MG63 (cell line): Measurements from ENCODE around the gene C1QTNF7. TPM values are rescaled to one million over a fixed set of nuclear protein-coding genes. Genes with fewer than 3 reads are reported as not detected.
A peak's percentile ranks its signal among the peaks of the same experiment; 100 is the strongest.

Experiments
- DNase-seq: peaks from one replicate; pipeline ENCODE4 v3.0.0-alpha.2; 2020
- H3K27me3 ChIP-seq: fragments of 250-450 bp; sonication (Bioruptor Pico); 2 replicates; pipeline ENCODE4 v1.5.1; 2020; ENCODE audit warnings: mild to moderate bottlenecking, moderate library complexity
- H3K36me3 ChIP-seq: fragments of 250-450 bp; sonication (Bioruptor Pico); 2 replicates; pipeline ENCODE4 v1.5.1; 2020; ENCODE audit warnings: mild to moderate bottlenecking, moderate library complexity
- H3K4me3 ChIP-seq: fragments of 250-450 bp; sonication (Bioruptor Pico); 2 replicates; pipeline ENCODE4 v1.5.1; 2020; ENCODE audit warnings: mild to moderate bottlenecking, moderate library complexity
- H3K9me3 ChIP-seq: fragments of 250-450 bp; sonication (Bioruptor Pico); 2 replicates; pipeline ENCODE4 v1.5.1; 2020; ENCODE audit warnings: mild to moderate bottlenecking, moderate library complexity
- total RNA-seq: library from RNA; depleted of rRNA; stranded (reverse); fragments of >200 nt; shearing (Covaris generic); gene quantifications from 2 replicates; pipeline ENCODE4 v1.2.3, GENCODE V29; 2014; ENCODE audit warnings: low replicate concordance; rRNA removed

C1QTNF7 gene, protein sequence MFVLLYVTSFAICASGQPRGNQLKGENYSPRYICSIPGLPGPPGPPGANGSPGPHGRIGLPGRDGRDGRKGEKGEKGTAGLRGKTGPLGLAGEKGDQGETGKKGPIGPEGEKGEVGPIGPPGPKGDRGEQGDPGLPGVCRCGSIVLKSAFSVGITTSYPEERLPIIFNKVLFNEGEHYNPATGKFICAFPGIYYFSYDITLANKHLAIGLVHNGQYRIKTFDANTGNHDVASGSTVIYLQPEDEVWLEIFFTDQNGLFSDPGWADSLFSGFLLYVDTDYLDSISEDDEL
- total RNA-seq = not detected in 2 replicates

- Histone ChIP-seq H3K27me3 (no peaks in the 10 kb centered on the region), H3K4me3 (no peak within 1 kb of the TSS), H3K36me3 (no peaks in the 10 kb centered on the region), H3K9me3 (no peaks in the 10 kb centered on the region)
- no peak for DNase-seq
Observed at GRCh38 chr4:15427701-15428100, at the start of gene C1QTNF7. TSS of gene C1QTNF7 (plus strand) at chr4:15428033. CDS start at chr4:15435744, 7,711 bp downstream.

- no peaks in the 10 kb centered on the region for H3K9me3 ChIP-seq
- no peak for DNase-seq
- H3K4me3 ChIP-seq = no peak overlapping the region
- no peaks in the 10 kb centered on the region for H3K36me3 ChIP-seq
- no peaks in the 10 kb centered on the region for H3K27me3 ChIP-seq
Observed at GRCh38 chr4:15378062-15378461, 49.8 kb upstream of the C1QTNF7 start.

DNA sequence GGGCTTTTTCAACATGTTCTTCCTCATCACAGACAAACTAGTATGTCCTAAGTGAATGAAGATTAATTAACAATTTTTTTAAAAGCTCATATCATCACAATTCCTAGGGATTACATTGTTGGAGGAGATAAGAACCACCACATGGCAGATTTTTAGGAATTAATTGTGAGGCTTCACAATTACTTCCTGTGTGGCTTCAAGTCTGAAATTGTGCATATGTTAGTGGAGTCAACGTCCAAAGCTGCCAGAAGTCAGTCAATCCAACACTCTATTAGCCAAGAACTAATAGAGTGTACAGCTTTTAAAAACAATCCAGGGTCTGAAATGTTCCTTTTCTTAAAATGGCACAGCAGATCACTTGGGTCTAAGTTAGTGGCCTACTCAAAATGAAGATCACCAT lies 49.3 kb upstream of the C1QTNF7 start:
- no peaks in the 10 kb centered on the region for H3K9me3 ChIP-seq
- no peaks in the 10 kb centered on the region for H3K27me3 ChIP-seq
- no peak for DNase-seq
- no peaks in the 10 kb centered on the region for H3K36me3 ChIP-seq
- H3K4me3 ChIP-seq = no peak overlapping the region

DNA sequence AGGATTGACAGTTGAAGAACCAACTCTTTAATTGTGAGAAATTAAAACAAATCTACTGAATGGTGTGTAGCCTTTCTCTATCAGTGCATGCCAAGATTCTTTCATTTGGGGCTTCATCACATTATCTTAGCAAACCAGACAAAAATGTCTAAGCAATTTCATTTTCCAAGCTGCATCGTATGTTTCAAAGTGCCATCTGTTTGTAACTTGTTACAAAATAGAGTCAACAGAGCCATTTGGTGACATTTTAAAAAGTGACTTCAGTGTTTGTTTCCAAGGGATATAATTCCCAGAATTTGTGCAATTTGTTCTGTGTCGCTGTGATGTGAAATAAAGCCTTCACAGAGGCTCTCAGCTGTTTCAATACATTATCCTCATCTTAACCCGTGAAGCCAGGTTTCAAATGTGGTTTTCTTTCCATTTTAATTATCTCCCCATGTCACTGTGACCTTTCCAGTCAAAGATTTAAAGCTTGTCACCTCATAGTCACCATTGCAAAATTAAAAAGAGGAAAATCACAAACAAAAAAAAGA lies 46.0 kb upstream of the C1QTNF7 start:
- Histone ChIP-seq H3K27me3 (no peaks in the 10 kb centered on the region), H3K9me3 (no peaks in the 10 kb centered on the region), H3K4me3 (no peak overlapping the region), H3K36me3 (no peaks in the 10 kb centered on the region)
- DNase-seq = no peak

- no peaks in the 10 kb centered on the region for H3K27me3 ChIP-seq
- no peaks in the 10 kb centered on the region for H3K9me3 ChIP-seq
- DNase-seq = no peak
- H3K36me3 ChIP-seq = no peaks in the 10 kb centered on the region
- no peak overlapping the region for H3K4me3 ChIP-seq
Observed at GRCh38 chr4:15382669-15383273, 45.1 kb upstream of the C1QTNF7 start.

DNA sequence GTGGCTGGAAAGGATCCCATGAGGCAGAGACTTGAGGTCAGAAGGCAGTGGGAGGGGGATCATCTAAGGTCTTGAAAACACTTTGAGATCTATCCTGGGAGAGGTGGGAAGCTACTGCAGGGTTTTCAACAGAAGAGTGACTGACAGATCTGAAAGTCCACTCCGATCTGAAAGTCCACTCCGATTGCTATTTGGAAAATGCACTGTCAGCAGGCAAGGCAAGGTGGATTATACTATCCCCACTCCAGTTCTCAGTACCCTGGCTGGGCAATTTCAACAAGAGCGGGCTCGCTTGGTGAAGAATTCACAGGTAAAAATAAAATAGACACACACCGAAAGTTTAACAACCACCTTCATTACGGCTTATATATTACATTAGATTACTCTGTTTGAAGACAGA lies 42.3 kb upstream of the C1QTNF7 start:
- Histone ChIP-seq H3K9me3 (no peaks in the 10 kb centered on the region), H3K27me3 (no peaks in the 10 kb centered on the region), H3K36me3 (no peaks in the 10 kb centered on the region), H3K4me3 (no peak overlapping the region)
- no peak for DNase-seq

- no peaks in the 10 kb centered on the region for H3K9me3 ChIP-seq
- no peak overlapping the region for H3K4me3 ChIP-seq
- no peak for DNase-seq
- no peaks in the 10 kb centered on the region for H3K36me3 ChIP-seq
- H3K27me3 ChIP-seq = no peaks in the 10 kb centered on the region
Observed at GRCh38 chr4:15385928-15386327, 41.9 kb upstream of the C1QTNF7 start.

DNA sequence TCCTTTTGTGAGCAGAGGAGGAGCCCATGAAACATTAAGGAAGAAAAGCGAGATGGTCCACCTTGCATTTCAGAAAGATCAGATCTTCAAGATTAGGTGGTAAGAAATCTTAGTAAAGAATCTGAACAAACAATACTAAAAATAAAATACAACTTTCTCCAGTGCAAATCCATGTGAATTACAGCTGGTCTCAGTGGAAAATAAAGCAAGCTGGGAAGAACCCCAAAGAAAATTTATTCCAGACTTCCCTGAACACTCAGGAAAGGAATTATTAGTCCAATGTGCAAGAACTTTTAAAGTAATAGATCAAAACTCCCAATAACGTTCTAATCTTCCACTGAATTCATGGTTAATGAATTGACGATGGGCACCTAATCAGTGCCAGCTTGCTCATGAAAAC lies 37.3 kb upstream of the C1QTNF7 start:
- no peak overlapping the region for H3K4me3 ChIP-seq

DNA sequence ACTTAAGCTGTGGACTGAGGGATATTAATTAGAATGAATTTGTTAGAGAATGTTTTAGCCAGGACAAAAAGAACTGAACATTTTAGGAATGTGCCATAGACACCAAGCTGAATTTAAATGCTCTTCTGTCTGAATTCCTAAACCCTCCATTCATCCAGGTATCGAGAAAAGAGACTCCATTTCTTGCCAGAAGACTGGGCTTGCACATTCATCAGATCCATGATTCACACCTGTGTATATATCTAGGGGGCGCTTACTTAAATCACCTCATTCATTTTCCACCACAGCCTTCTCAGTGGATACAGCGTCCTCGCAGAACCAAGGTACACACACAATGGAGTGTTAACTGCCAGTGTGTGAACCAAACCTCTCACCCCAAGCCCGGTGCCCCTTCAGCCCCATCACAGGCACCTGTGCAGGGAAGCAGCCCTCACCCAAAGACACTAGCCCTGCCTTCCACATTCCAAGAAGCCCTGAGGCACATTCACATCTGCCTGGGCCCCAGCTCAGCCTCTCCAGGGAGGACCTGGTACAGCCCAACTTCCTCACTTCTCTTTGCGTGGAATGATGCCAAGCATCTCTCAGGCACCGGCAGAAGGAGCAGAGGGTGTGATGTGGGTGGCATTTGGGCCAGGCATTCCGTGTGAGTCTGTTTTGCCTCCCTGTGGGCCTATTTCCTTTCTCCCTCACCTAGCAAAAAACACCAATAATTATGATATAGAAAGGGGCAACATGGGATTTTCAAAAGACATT lies 35.6 kb upstream of the C1QTNF7 start:
- Histone ChIP-seq H3K4me3 (no peak overlapping the region), H3K36me3 (no peaks in the 10 kb centered on the region), H3K9me3 (no peaks in the 10 kb centered on the region), H3K27me3 (no peaks in the 10 kb centered on the region)
- no peak for DNase-seq

More for the DNA sequence above, 37.3 kb upstream of the C1QTNF7 start:
- no peaks in the 10 kb centered on the region for H3K9me3 ChIP-seq
- H3K27me3 ChIP-seq = no peaks in the 10 kb centered on the region
- H3K36me3 ChIP-seq = no peaks in the 10 kb centered on the region
- no peak for DNase-seq

- Histone ChIP-seq H3K27me3 (no peaks in the 10 kb centered on the region), H3K36me3 (no peaks in the 10 kb centered on the region), H3K9me3 (0 out of 2 replicates have a peak, but pooled peaks cover 2% of the 10 kb centered on the region), H3K4me3 (no peak overlapping the region)
- no peak for DNase-seq
Observed at GRCh38 chr4:15395311-15395710, 32.5 kb upstream of the C1QTNF7 start.

GRCh38 chr4:15396157-15396800 lies 31.6 kb upstream of the C1QTNF7 start:
- 0 out of 2 replicates have a peak, but pooled peaks cover 2% of the 10 kb centered on the region for H3K9me3 ChIP-seq
- no peaks in the 10 kb centered on the region for H3K36me3 ChIP-seq
- no peaks in the 10 kb centered on the region for H3K27me3 ChIP-seq
- no peak overlapping the region for H3K4me3 ChIP-seq
- peak; percentile 20 for DNase-seq

- 0 out of 2 replicates have a peak, but pooled peaks cover 2% of the 10 kb centered on the region for H3K9me3 ChIP-seq
- DNase-seq = peak; percentile 45
- H3K27me3 ChIP-seq = no peaks in the 10 kb centered on the region
- no peaks in the 10 kb centered on the region for H3K36me3 ChIP-seq
- no peak overlapping the region for H3K4me3 ChIP-seq
Observed at GRCh38 chr4:15398001-15398400, 29.8 kb upstream of the C1QTNF7 start.

DNA sequence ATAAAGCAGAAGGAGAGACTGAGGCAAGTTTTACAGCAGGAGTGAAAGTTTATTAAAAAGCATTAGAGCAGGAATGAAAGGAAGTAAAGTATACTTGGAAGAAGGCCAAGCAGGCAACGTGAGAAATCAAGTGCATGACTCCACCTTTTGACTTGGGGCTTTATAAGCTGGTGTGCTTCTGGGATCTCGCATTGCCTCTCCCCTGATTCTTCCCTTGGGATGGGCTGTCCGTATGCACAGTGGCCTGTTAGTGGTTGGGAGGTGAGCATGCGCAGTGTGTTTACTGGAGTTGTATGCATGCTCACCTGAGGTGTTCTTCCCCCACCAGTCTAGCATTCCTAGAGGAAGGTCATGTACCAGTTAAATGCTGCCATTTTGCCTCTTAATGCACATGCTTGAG lies 29.1 kb upstream of the C1QTNF7 start:
- DNase-seq = no peak
- Histone ChIP-seq H3K27me3 (no peaks in the 10 kb centered on the region), H3K4me3 (no peak overlapping the region), H3K9me3 (0 out of 2 replicates have a peak, but pooled peaks cover 2% of the 10 kb centered on the region), H3K36me3 (no peaks in the 10 kb centered on the region)

DNA sequence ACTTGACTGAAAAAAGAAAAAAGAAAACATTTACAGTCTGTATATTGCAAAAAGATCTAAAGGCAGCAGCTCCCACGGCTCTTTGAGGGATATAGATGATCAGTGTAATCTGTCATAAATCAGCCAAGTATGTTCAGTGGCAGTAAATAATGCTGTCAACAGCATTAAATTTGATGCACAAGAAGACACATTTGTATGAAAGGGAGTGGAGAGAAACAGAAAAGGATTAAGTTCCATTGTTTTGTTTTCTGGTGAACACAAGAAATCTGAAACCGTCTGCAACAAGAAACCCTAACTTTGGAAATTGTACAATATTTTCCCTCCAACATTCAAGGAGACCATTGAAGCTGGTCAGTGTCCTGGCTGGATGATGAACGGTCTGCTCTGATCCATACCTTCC lies 27.6 kb upstream of the C1QTNF7 start:
- Histone ChIP-seq H3K36me3 (no peaks in the 10 kb centered on the region), H3K4me3 (no peak overlapping the region), H3K27me3 (no peaks in the 10 kb centered on the region), H3K9me3 (0 out of 2 replicates have a peak, but pooled peaks cover 2% of the 10 kb centered on the region)
- DNase-seq = no peak

GRCh38 chr4:15400981-15401671 lies 26.7 kb upstream of the C1QTNF7 start:
- peak; percentile 52 for DNase-seq
- no peaks in the 10 kb centered on the region for H3K27me3 ChIP-seq
- H3K4me3 ChIP-seq = no peak overlapping the region
- H3K36me3 ChIP-seq = no peaks in the 10 kb centered on the region
- H3K9me3 ChIP-seq = 0 out of 2 replicates have a peak, but pooled peaks cover 2% of the 10 kb centered on the region

GRCh38 chr4:15402146-15402545 lies 25.7 kb upstream of the C1QTNF7 start:
- no peak overlapping the region for H3K4me3 ChIP-seq
- DNase-seq = no peak

More at GRCh38 chr4:15402146-15402545, 25.7 kb upstream of the C1QTNF7 start:
- no peaks in the 10 kb centered on the region for H3K27me3 ChIP-seq
- H3K36me3 ChIP-seq = no peaks in the 10 kb centered on the region
- H3K9me3 ChIP-seq = 0 out of 2 replicates have a peak, but pooled peaks cover 2% of the 10 kb centered on the region
